ENCODE measurements around the gene SMR3B. TPM values are rescaled to one million over a fixed set of nuclear protein-coding genes. Genes with fewer than 3 reads are reported as not detected.

The SMR3B gene
- polyA plus RNA-seq (not detected in 3 replicates), polyA minus RNA-seq (not detected in 3 replicates)
- polyA plus RNA-seq (2011; ENCODE audit: low read depth): not detected
- polyA plus RNA-seq (2011; cell fraction: cytosol; rRNA removed): not detected in 2 replicates
- polyA plus RNA-seq (2011; cell fraction: nucleus; rRNA removed): not detected in 2 replicates
- polyA plus RNA-seq (2012; ENCODE audit: low replicate concordance): not detected in 2 replicates
- polyA minus RNA-seq (2011; cell fraction: cytosol; rRNA and poly(A)+ RNA removed): not detected
- not detected in 2 replicates for polyA minus RNA-seq (2011; cell fraction: nucleus; rRNA and poly(A)+ RNA removed)

- Histone ChIP-seq H3K9me1 (ENCODE audit: control insufficient read depth, extremely low read depth, insufficient read depth, low read length) (no peaks in the 10 kb centered on the region), H3K9me3 (ENCODE audit: control insufficient read depth, low read depth, low read length) (no peaks in the 10 kb centered on the region), H3K36me3 (ENCODE audit: control insufficient read depth in 2 of 2, extremely low read depth in 1 of 2, insufficient read depth in 2 of 2, low read length in 2 of 2) (no peaks in the 10 kb centered on the region), H4K20me1 (ENCODE audit: control insufficient read depth, extremely low read depth, insufficient read depth, low read length) (no peaks in the 10 kb centered on the region), H3K4me2 (ENCODE audit: control insufficient read depth, extremely low read depth, insufficient read depth, low read depth, low read length) (no peak within 1 kb of the TSS), H3K9ac (ENCODE audit: control insufficient read depth, extremely low read depth, insufficient read depth, low read length) (no peak within 1 kb of the TSS), H3K4me1 (ENCODE audit: control insufficient read depth, extremely low read depth, insufficient read depth, low read length) (no peaks in the 10 kb centered on the region), H3K4me3 (ENCODE audit: control insufficient read depth in 2 of 3, extremely low read depth in 1 of 3, insufficient read depth in 2 of 3, low read depth in 1 of 3, low read length in 3 of 3) (no peak within 1 kb of the TSS), H3K79me2 (ENCODE audit: control insufficient read depth, insufficient read depth, low read length) (no peaks in the 10 kb centered on the region), H3K27ac (ENCODE audit: control insufficient read depth, insufficient read depth, low read length) (no peak within 1 kb of the TSS), H2AFZ (ENCODE audit: control insufficient read depth, low read length) (no peak within 1 kb of the TSS), H3K27me3 (ENCODE audit: control insufficient read depth, extremely low read depth, insufficient read depth, low read length) (no peaks in the 10 kb centered on the region)
- DNase-seq (ENCODE audit: low read depth, low spot score) (no peak), FAIRE-seq (no peak)
- TF ChIP-seq, protein P1, sequence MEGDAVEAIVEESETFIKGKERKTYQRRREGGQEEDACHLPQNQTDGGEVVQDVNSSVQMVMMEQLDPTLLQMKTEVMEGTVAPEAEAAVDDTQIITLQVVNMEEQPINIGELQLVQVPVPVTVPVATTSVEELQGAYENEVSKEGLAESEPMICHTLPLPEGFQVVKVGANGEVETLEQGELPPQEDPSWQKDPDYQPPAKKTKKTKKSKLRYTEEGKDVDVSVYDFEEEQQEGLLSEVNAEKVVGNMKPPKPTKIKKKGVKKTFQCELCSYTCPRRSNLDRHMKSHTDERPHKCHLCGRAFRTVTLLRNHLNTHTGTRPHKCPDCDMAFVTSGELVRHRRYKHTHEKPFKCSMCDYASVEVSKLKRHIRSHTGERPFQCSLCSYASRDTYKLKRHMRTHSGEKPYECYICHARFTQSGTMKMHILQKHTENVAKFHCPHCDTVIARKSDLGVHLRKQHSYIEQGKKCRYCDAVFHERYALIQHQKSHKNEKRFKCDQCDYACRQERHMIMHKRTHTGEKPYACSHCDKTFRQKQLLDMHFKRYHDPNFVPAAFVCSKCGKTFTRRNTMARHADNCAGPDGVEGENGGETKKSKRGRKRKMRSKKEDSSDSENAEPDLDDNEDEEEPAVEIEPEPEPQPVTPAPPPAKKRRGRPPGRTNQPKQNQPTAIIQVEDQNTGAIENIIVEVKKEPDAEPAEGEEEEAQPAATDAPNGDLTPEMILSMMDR (optimal IDR thresholded peaks at IDR 0.05 in 1 of 3, IDR thresholded peaks at IDR 0.05 in 1 of 3, conservative IDR thresholded peaks at IDR 0.05 in 1 of 3; ENCODE audit: extremely low read depth in 1 of 3, insufficient read depth in 2 of 3, low read length in 3 of 3): no peak
- no peak for TF ChIP-seq EZH2 (IDR thresholded peaks at IDR 0.05; ENCODE audit: low read length)
- dilution Hi-C loops (cut with MboI; ENCODE audit: extremely low pct_ligation_motif_present, low sequenced_read_pairs): no loop called here
These were observed at the start of gene SMR3B for GRCh38 chr4:70382691-70383181. Gene SMR3B, plus strand, starts transcription at chr4:70383131. Its CDS starts 1,380 bp downstream, at chr4:70384511.

DNA sequence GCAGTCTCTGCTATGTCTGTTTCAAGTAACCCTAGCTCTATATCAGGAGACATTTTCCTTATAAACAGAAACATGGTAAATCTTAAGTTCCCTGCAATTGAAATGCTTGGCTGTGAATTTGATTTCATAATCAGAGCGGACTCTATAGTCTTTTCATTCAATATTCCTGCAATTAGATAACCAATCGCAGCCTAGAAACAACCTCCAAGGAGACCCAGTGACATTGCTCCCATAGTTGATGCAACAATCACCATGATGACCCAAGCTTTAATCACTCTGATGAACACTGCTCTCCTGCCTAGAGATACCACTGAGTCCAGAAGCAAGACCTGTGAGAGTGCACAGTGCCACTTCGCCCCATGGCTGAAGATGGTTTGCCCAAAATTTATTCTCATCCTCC is 48.2 kb upstream of the SMR3B start, which contains the start of gene CABS1:
Gene CABS1, plus strand, starts transcription at position 301 of the 400 bp plus-strand sequence. Its CDS starts 59 bp downstream, at position 360.
- no peaks in the 10 kb centered on the region for H3K9me1 ChIP-seq (ENCODE audit: control insufficient read depth, extremely low read depth, insufficient read depth, low read length)

More for the DNA sequence above, 48.2 kb upstream of the SMR3B start, which contains the start of gene CABS1:
- Histone ChIP-seq H3K9ac (ENCODE audit: control insufficient read depth, extremely low read depth, insufficient read depth, low read length) (no peak within 1 kb of the TSS), H3K79me2 (ENCODE audit: control insufficient read depth, insufficient read depth, low read length) (no peaks in the 10 kb centered on the region), H3K27me3 (ENCODE audit: control insufficient read depth, extremely low read depth, insufficient read depth, low read length) (no peaks in the 10 kb centered on the region), H3K9me3 (ENCODE audit: control insufficient read depth, low read depth, low read length) (no peaks in the 10 kb centered on the region), H3K36me3 (ENCODE audit: control insufficient read depth in 2 of 2, extremely low read depth in 1 of 2, insufficient read depth in 2 of 2, low read length in 2 of 2) (no peaks in the 10 kb centered on the region), H3K4me1 (ENCODE audit: control insufficient read depth, extremely low read depth, insufficient read depth, low read length) (no peaks in the 10 kb centered on the region), H3K4me3 (ENCODE audit: control insufficient read depth in 2 of 3, extremely low read depth in 1 of 3, insufficient read depth in 2 of 3, low read depth in 1 of 3, low read length in 3 of 3) (no peak within 1 kb of the TSS), H3K4me2 (ENCODE audit: control insufficient read depth, extremely low read depth, insufficient read depth, low read depth, low read length) (no peak within 1 kb of the TSS), H4K20me1 (ENCODE audit: control insufficient read depth, extremely low read depth, insufficient read depth, low read length) (no peaks in the 10 kb centered on the region), H2AFZ (ENCODE audit: control insufficient read depth, low read length) (no peak within 1 kb of the TSS), H3K27ac (ENCODE audit: control insufficient read depth, insufficient read depth, low read length) (no peak within 1 kb of the TSS)
- DNase-seq (ENCODE audit: low read depth, low spot score) (no peak), FAIRE-seq (no peak)
- dilution Hi-C loops (cut with MboI; ENCODE audit: extremely low pct_ligation_motif_present, low sequenced_read_pairs): no loop called here
- no peak for TF ChIP-seq EZH2 (IDR thresholded peaks at IDR 0.05; ENCODE audit: low read length)
- TF ChIP-seq, protein P1 (optimal IDR thresholded peaks at IDR 0.05 in 1 of 3, IDR thresholded peaks at IDR 0.05 in 1 of 3, conservative IDR thresholded peaks at IDR 0.05 in 1 of 3; ENCODE audit: extremely low read depth in 1 of 3, insufficient read depth in 2 of 3, low read length in 3 of 3): no peak
